ENCODE results near the gene TSPO. TPM values are rescaled to one million over a fixed set of nuclear protein-coding genes. Genes with fewer than 3 reads are reported as not detected.

The TSPO gene
- total RNA-seq, 1 experiment from 2014 or later, result 144 TPM

- CTCF ChIA-PET, result no interaction called here
- no TSS peak for BruUV-seq (replicated peaks)
- in situ Hi-C loops (cut with HindIII; ENCODE audit: low pct_unique_long_range_greater_than_20kb, low sequenced_read_pairs) (no loop called here), intact Hi-C loops (cut with micrococcal nuclease; ENCODE audit: unreplicated experiment) (no loop called here)
- H3K4me1 ChIP-seq (ENCODE audit: control insufficient read depth, insufficient read depth, low read length), result no peaks in the 10 kb centered on the region
- no peaks in the 10 kb centered on the region for H3K36me3 ChIP-seq (ENCODE audit: control insufficient read depth, insufficient read depth, low read length)
- POLR2A ChIA-PET, result no interaction called here
- TF ChIP-seq CTCF (IDR thresholded peaks at IDR 0.05) (no peak), REST (IDR thresholded peaks at IDR 0.05; ENCODE audit: insufficient read depth in 1 of 2, low read depth in 2 of 2, low read length in 1 of 2) (no peak), TCF7L2 (IDR thresholded peaks at IDR 0.05; ENCODE audit: low read depth, low read length) (no peak), POLR2AphosphoS5 (IDR thresholded peaks at IDR 0.05; ENCODE audit: low read depth, low read length) (no peak), SIN3A (IDR thresholded peaks at IDR 0.05; ENCODE audit: borderline replicate concordance, insufficient read depth, low read depth, low read length) (no peak)
- H3K27ac ChIP-seq (ENCODE audit: low read length), result no peak overlapping the region
- DNase-seq (ENCODE audit: low read depth, low spot score) (no peak), ATAC-seq (no peak)
- no peak overlapping the region for H3K4me3 ChIP-seq (ENCODE audit: low read depth in 2 of 2, low read length in 2 of 2)
- H3K9me3 ChIP-seq (ENCODE audit: control insufficient read depth, insufficient read depth, low read depth, low read length), result no peaks in the 10 kb centered on the region
- no peaks in the 10 kb centered on the region for H3K27me3 ChIP-seq (ENCODE audit: control insufficient read depth, insufficient read depth, low read length)
Measured at GRCh38 chr22:43173976-43174720, 22.8 kb downstream of the TSPO start.

GRCh38 chr22:43174941-43175531, 23.7 kb downstream of the TSPO start:
- POLR2A ChIA-PET, result no interaction called here
- CTCF ChIA-PET, result no interaction called here
- in situ Hi-C loops (cut with HindIII; ENCODE audit: low pct_unique_long_range_greater_than_20kb, low sequenced_read_pairs) (no loop called here), intact Hi-C loops (cut with micrococcal nuclease; ENCODE audit: unreplicated experiment) (no loop called here)
- no peak overlapping the region for H3K27ac ChIP-seq (ENCODE audit: low read length)
- DNase-seq (ENCODE audit: low read depth, low spot score), result no peak
- H3K36me3 ChIP-seq (ENCODE audit: control insufficient read depth, insufficient read depth, low read length), result no peaks in the 10 kb centered on the region; the same call in 1 of the 2 replicates
- no peak for ATAC-seq
- TF ChIP-seq REST (IDR thresholded peaks at IDR 0.05; ENCODE audit: insufficient read depth in 1 of 2, low read depth in 2 of 2, low read length in 1 of 2) (no peak), SIN3A (IDR thresholded peaks at IDR 0.05; ENCODE audit: borderline replicate concordance, insufficient read depth, low read depth, low read length) (no peak), POLR2AphosphoS5 (IDR thresholded peaks at IDR 0.05; ENCODE audit: low read depth, low read length) (no peak), TCF7L2 (IDR thresholded peaks at IDR 0.05; ENCODE audit: low read depth, low read length) (no peak), CTCF (IDR thresholded peaks at IDR 0.05) (no peak)
- H3K9me3 ChIP-seq (ENCODE audit: control insufficient read depth, insufficient read depth, low read depth, low read length), result no peaks in the 10 kb centered on the region
- no TSS peak for BruUV-seq (replicated peaks)
- H3K4me3 ChIP-seq (ENCODE audit: low read depth in 2 of 2, low read length in 2 of 2), result no peak overlapping the region
- H3K27me3 ChIP-seq (ENCODE audit: control insufficient read depth, insufficient read depth, low read length), result no peaks in the 10 kb centered on the region
- H3K4me1 ChIP-seq (ENCODE audit: control insufficient read depth, insufficient read depth, low read length), result no peaks in the 10 kb centered on the region

Data from Panc1 (cell line).